Gastroesophageal sphincter (tissue), 3 donors: Measurements from ENCODE around the gene PRKG1.

Experiments
- CTCF ChIP-seq, 4 experiments: fragments of 200-600 bp in 2 of 4; fragments of 450-650 bp in 2 of 4; sonication (generic) in 1 of 4; IDR thresholded peaks; one replicate each; pipeline ENCODE4 v1.5.1; 2017 to 2019; ENCODE audit warnings: antibody characterized with exemption in 4 of 4, mild to moderate bottlenecking in 2 of 4, moderate library complexity in 2 of 4
- POLR2A ChIP-seq, 2 donors: fragments of 450-650 bp; IDR thresholded peaks; one replicate each; pipeline ENCODE4 v1.6.1; 2017; ENCODE audit warnings: antibody characterized with exemption in 2 of 2, mild to moderate bottlenecking in 2 of 2, moderate library complexity in 1 of 2

- no peak for TF ChIP-seq CTCF (IDR thresholded peaks at IDR 0.05)
- no peak for TF ChIP-seq POLR2A (IDR thresholded peaks at IDR 0.05)
Observed at GRCh38 chr10:52111101-52111891, 1037.0 kb downstream of the PRKG1 start.
